Fibroblast of peridontal ligament (primary cell): ENCODE measurements around the gene RNF115.
A peak's percentile ranks its signal among the peaks of the same experiment; 100 is the strongest.

Experiments used
- DNase-seq: peaks from one replicate; pipeline ENCODE4 v3.0.0-alpha.2; 2010; ENCODE audit errors: extremely low read depth

Gene RNF115

GRCh38 chr1:145701306-145701862, 122.5 kb downstream of the RNF115 start:
- peak; percentile 22 for DNase-seq

GRCh38 chr1:145696630-145696960, 127.3 kb downstream of the RNF115 start:
- DNase-seq = no peak

- no peak for DNase-seq
These were observed 127.9 kb downstream of the RNF115 start for GRCh38 chr1:145695821-145696629.

- DNase-seq = no peak
These were observed 131.0 kb downstream of the RNF115 start for GRCh38 chr1:145692785-145693443.

GRCh38 chr1:145690587-145691558, 133.0 kb downstream of the RNF115 start:
- peak; percentile 72 for DNase-seq

- DNase-seq = no peak
These were observed 134.0 kb downstream of the RNF115 start for GRCh38 chr1:145689922-145690321.

GRCh38 chr1:145688924-145689323, 135.0 kb downstream of the RNF115 start:
- DNase-seq = no peak
